BLaER1 treated with 17β-estradiol and CSF1 and Interleukin-3, amounts not matched to agents 10 nM and 100 nM (cell line): ENCODE results near the gene RBP3.

Experiments used
- H3K27ac ChIP-seq, 11 experiments: shearing (Covaris generic); formaldehyde crosslinking; 2 replicates each; pipeline ENCODE4 v1.8.1; 2022
- H3K27me3 ChIP-seq, 11 experiments: shearing (Covaris generic); formaldehyde crosslinking; 2 replicates each; pipeline ENCODE4 v1.8.1; 2022
- H3K36me3 ChIP-seq, 11 experiments: shearing (Covaris generic); formaldehyde crosslinking; 2 replicates each; pipeline ENCODE4 v1.8.1; 2022
- H3K4me1 ChIP-seq, 10 experiments: shearing (Covaris generic); formaldehyde crosslinking; 2 replicates each; pipeline ENCODE4 v1.8.1; 2022
- H3K4me2 ChIP-seq, 11 experiments: shearing (Covaris generic); formaldehyde crosslinking; 2 replicates each; pipeline ENCODE4 v1.8.1; 2022
- H3K4me3 ChIP-seq, 10 experiments: shearing (Covaris generic); formaldehyde crosslinking; 2 replicates each; pipeline ENCODE4 v1.8.1; 2022
- H3K9ac ChIP-seq, 11 experiments: shearing (Covaris generic); formaldehyde crosslinking; 2 replicates each; pipeline ENCODE4 v1.8.1; 2022
- H3K9me3 ChIP-seq, 11 experiments: shearing (Covaris generic); formaldehyde crosslinking; replicated peaks in 1 of 11; 2 replicates each; pipeline ENCODE4 v1.8.1; 2022
- H4K20me1 ChIP-seq, 11 experiments: shearing (Covaris generic); formaldehyde crosslinking; 2 replicates each; pipeline ENCODE4 v1.8.1; 2022
- Cebpa-rat ChIP-seq, 11 experiments: shearing (Covaris generic); IDR thresholded peaks; 2 replicates each; pipeline ENCODE4 v1.8.1; 2022

RBP3 gene

DNA sequence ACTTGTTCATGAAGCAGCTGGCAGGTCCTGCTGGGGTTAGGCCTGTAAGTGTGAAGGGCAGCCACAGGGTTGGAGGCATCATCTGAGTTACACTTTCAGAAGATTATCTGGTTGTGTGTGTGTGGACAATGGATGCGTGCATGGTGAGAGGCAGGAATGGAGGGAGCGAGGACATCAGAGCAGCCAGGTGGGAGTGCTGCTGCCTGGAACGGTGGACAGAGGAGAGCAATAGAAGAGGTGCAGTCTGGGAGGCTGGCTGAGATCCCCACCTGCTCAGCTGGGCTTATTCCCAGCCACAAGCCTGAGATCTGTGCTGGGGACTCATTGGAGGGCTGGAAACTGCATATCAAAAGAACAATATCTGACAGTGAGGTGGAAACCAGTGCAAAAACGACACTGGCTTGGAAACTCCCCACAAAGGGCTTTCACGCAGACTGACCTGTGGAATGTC is 18.0 kb downstream of the RBP3 start:
- Histone ChIP-seq H3K4me2 (no peak overlapping the region), H3K36me3 (no peaks in the 10 kb centered on the region), H3K27me3 (no peaks in the 10 kb centered on the region), H4K20me1 (no peaks in the 10 kb centered on the region), H3K9ac (no peak overlapping the region), H3K9me3 (no peaks in the 10 kb centered on the region), H3K4me1 (peaks cover 0 to 38% (median 20%) of the 10 kb centered on the region in 10 experiments; a peak in 14 of 20 replicates), H3K27ac (no peak overlapping the region), H3K4me3 (no peak overlapping the region)
- TF ChIP-seq Cebpa-rat (IDR thresholded peaks at IDR 0.05) = no peak

DNA sequence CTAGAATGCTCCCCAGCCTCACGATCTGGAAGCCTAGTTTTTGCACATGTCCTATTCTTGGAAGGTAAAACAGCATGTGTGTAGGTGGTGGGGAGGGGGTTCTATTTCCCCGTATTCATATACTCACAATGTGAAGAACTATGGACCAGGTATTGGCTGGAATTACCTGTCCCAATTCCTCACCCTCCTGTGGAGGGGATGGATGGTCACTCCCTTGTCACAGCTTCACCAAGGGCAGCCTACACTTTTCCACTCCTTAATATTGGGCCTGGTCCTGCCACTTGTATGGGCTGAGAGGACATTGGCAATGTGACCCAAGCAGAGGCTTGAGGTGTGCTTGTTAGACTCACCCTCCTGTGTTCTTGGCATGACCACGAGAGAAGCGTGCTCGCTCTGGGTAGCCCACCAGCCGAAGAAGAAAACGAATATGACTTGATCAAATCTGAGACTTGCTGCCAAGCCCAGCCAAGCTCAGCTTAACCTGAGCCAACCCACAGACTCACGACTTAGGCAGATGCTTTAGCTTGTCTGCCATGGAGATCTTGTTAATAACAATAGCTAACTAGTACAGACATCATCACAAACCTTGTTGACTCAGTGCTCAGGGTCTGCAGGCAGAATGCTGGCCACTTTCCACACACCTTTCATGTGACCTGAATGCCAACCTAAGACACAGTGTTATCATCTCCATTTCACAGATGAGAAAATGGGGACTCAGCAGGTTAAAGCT is 18.7 kb downstream of the RBP3 start:
- Histone ChIP-seq H3K36me3 (no peaks in the 10 kb centered on the region), H3K9me3 (no peaks in the 10 kb centered on the region), H3K9ac (no peak overlapping the region), H3K27ac (no peak overlapping the region), H3K4me2 (0 out of 22 replicates have a peak overlapping the region, but pooled peaks of 1 of the 11 experiments have one; percentile 46), H3K4me3 (no peak overlapping the region), H3K4me1 (peaks cover 0 to 42% (median 20%) of the 10 kb centered on the region in 10 experiments; a peak in 14 of 20 replicates), H3K27me3 (no peaks in the 10 kb centered on the region), H4K20me1 (no peaks in the 10 kb centered on the region)
- no peak for TF ChIP-seq Cebpa-rat (IDR thresholded peaks at IDR 0.05)

GRCh38 chr10:47367646-47368045 is 19.5 kb downstream of the RBP3 start:
- H3K4me1 ChIP-seq = peaks cover 0 to 45% (median 23%) of the 10 kb centered on the region in 10 experiments; a peak in 19 of 20 replicates
- no peaks in the 10 kb centered on the region for H3K36me3 ChIP-seq
- no peak overlapping the region for H3K27ac ChIP-seq
- no peaks in the 10 kb centered on the region for H4K20me1 ChIP-seq
- H3K9me3 ChIP-seq = no peaks in the 10 kb centered on the region
- H3K9ac ChIP-seq = no peak overlapping the region
- no peak overlapping the region for H3K4me3 ChIP-seq
- no peaks in the 10 kb centered on the region for H3K27me3 ChIP-seq
- no peak for TF ChIP-seq Cebpa-rat (IDR thresholded peaks at IDR 0.05)
- peak overlapping the region in 7 of 11 experiments; percentile 6 to 46 (median 38); a peak in 10 of 22 replicates for H3K4me2 ChIP-seq

GRCh38 chr10:47368431-47369180 is 20.4 kb downstream of the RBP3 start:
- Histone ChIP-seq H3K9me3 (no peaks in the 10 kb centered on the region), H3K4me3 (no peak overlapping the region), H4K20me1 (no peaks in the 10 kb centered on the region), H3K4me2 (peak overlapping the region in 7 of 11 experiments; percentile 6 to 46 (median 38); a peak in 11 of 22 replicates), H3K36me3 (no peaks in the 10 kb centered on the region), H3K9ac (no peak overlapping the region), H3K4me1 (peaks cover 0 to 50% (median 29%) of the 10 kb centered on the region in 10 experiments; a peak in 19 of 20 replicates), H3K27me3 (no peaks in the 10 kb centered on the region), H3K27ac (no peak overlapping the region)
- TF ChIP-seq Cebpa-rat (IDR thresholded peaks at IDR 0.05) = no peak

- TF ChIP-seq Cebpa-rat (IDR thresholded peaks at IDR 0.05) = no peak
Observed at GRCh38 chr10:47369251-47369894, 21.2 kb downstream of the RBP3 start.

DNA sequence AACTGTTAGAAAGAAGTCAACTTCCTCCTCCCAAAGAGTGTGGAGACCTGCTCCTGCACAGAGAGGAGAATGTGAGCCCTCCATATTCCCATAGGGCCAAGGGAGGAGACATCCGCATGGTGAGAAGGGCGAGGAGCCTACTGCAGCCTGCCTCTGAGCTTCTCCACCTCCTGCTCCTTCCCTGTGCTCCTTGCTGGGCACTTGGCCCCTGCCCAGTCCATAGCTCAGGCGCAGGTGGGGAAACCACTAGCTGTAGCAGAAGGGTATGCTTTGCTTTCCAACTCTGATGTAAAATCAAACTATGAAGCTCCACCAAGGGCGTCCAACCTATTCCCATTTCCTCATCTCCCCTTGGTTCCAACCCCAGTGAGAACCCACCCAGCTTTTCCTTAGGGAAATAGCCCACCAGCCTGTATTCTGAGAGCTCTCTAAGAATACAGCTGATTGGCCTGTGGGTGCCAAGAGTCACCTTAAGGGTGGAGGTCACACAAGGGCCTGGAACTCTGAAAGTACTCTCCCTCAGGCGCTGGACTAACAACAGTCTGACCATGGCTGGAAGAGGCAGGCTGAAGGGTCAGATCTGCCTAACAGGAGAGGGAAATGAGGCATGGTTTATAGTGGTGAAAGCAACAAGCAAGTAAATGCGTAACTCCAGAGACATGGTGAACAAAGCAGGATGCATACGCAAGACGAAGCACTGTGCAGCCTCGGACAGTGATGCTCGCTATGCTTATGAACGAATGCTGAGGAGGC is 22.0 kb downstream of the RBP3 start:
- H3K27me3 ChIP-seq = no peaks in the 10 kb centered on the region
- no peak overlapping the region for H3K27ac ChIP-seq
- no peaks in the 10 kb centered on the region for H3K9me3 ChIP-seq
- peaks cover 0 to 50% (median 29%) of the 10 kb centered on the region in 10 experiments; a peak in 19 of 20 replicates for H3K4me1 ChIP-seq
- no peak for TF ChIP-seq Cebpa-rat (IDR thresholded peaks at IDR 0.05)
- H3K4me3 ChIP-seq = no peak overlapping the region
- no peaks in the 10 kb centered on the region for H3K36me3 ChIP-seq
- H3K9ac ChIP-seq = no peak overlapping the region
- peak overlapping the region in 6 of 11 experiments; percentile 3 to 48 (median 32); a peak in 8 of 22 replicates for H3K4me2 ChIP-seq
- no peaks in the 10 kb centered on the region for H4K20me1 ChIP-seq

More at GRCh38 chr10:47369251-47369894, 21.2 kb downstream of the RBP3 start:
- H3K4me1 ChIP-seq = peaks cover 0 to 50% (median 29%) of the 10 kb centered on the region in 10 experiments; a peak in 19 of 20 replicates
- H4K20me1 ChIP-seq = no peaks in the 10 kb centered on the region
- no peak overlapping the region for H3K4me3 ChIP-seq
- H3K27me3 ChIP-seq = no peaks in the 10 kb centered on the region
- no peak overlapping the region for H3K9ac ChIP-seq
- no peaks in the 10 kb centered on the region for H3K9me3 ChIP-seq
- no peak overlapping the region for H3K27ac ChIP-seq
- H3K4me2 ChIP-seq = 0 out of 22 replicates have a peak overlapping the region, but pooled peaks of 2 of the 11 experiments have one; percentile 5 to 46
- no peaks in the 10 kb centered on the region for H3K36me3 ChIP-seq

DNA sequence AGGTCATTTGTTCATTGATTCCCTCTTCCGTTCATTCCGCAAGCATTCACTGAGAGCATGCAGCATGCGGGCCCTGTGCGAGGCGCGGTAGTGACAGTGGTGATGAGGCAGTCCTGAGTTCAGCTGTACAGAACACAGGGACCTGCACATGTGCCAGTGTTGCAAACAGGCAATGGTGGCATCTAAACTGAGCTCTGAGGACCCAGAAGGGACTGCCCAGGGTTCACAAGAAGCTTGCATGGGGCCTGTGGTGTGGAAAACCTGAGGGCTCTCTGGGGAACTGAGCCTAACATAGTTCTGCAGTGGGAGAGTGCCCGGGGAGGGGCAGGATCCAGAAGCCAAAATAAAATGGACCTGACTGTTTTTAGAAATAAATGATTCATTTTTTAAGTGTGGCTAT is 22.7 kb downstream of the RBP3 start:
- Histone ChIP-seq H3K36me3 (no peaks in the 10 kb centered on the region), H3K27me3 (no peaks in the 10 kb centered on the region), H3K9me3 (no peaks in the 10 kb centered on the region), H4K20me1 (no peaks in the 10 kb centered on the region), H3K27ac (no peak overlapping the region), H3K9ac (no peak overlapping the region), H3K4me3 (no peak overlapping the region), H3K4me1 (peaks cover 0 to 50% (median 29%) of the 10 kb centered on the region in 10 experiments; a peak in 19 of 20 replicates), H3K4me2 (peak overlapping the region in 6 of 11 experiments; percentile 11 to 48 (median 32); a peak in 9 of 22 replicates)
- no peak for TF ChIP-seq Cebpa-rat (IDR thresholded peaks at IDR 0.05)
